K562 (cell line): ENCODE measurements around the gene PPFIA1. TPM values are rescaled to one million over a fixed set of nuclear protein-coding genes. Genes with fewer than 3 reads are reported as not detected.
A peak's percentile ranks its signal among the peaks of the same experiment; 100 is the strongest.

Source experiments
- ATAC-seq: fragments of 200-7000 bp; cut with Tn5 transposase; 3 replicates; pipeline ENCODE4 v1.9.1; 2020; ENCODE audit warnings: moderate library complexity
- BruUV-seq: library from RNA; stranded (reverse); fragments of 400-500 nt; replicated peaks from 2 replicates; lab custom pipeline; 2021; lab: Mats Ljungman, UMichigan
- CTCF ChIA-PET: fragments of 300-600 bp; formaldehyde crosslinking; extraction: SDS; loops from one replicate; lab custom pipeline; 2021; ENCODE audit warnings: low intra/inter-chr PET ratio; lab: Yijun Ruan, JAX
- POLR2A ChIA-PET: fragments of 300-600, 350-650 bp; sonication (Branson Sonifier 250); formaldehyde crosslinking; extraction: SDS; loops from one replicate; lab custom pipeline; 2021; ENCODE audit warnings: antibody characterized with exemption, inconsistent platforms; lab: Yijun Ruan, JAX
- DNase-seq, 4 experiments: peaks; one replicate each; pipeline versions ENCODE4 v3.0.0 to v3.0.0-alpha.2; 2011 to 2018; ENCODE audit warnings: low spot score in 3 of 4, mixed read lengths in 3 of 4; ENCODE audit errors: extremely low read depth in 1 of 4
- FAIRE-seq: peaks from 2 replicates; lab custom pipeline; 2011; peaks lifted over from hg19 to GRCh38; lab: Jason Lieb, UNC
- H2AFZ ChIP-seq: 2 replicates; pipeline ENCODE4 v1.6.0; 2011; ENCODE audit warnings: low read depth, low read length, control low read depth, inconsistent platforms
- H3K27ac ChIP-seq: fragments of 200-600 bp; 3 replicates; pipeline ENCODE4 v1.8.0; 2011; ENCODE audit warnings: low read depth, mild to moderate bottlenecking, control low read depth, inconsistent platforms, low read length, moderate library complexity, mixed read lengths; ENCODE audit errors: extremely low read depth
- H3K27me3 ChIP-seq, 2 experiments: fragments of 300-600 bp in 1 of 2; 2 replicates in 1 of 2; 3 replicates in 1 of 2; pipeline versions ENCODE4 v1.6.0 to v1.8.0; 2011; ENCODE audit warnings: inconsistent platforms in 2 of 2, low read length in 2 of 2, mild to moderate bottlenecking in 1 of 2, mixed read lengths in 1 of 2, moderate library complexity in 1 of 2; ENCODE audit not compliant: control insufficient read depth in 2 of 2, insufficient read depth in 2 of 2
- H3K36me3 ChIP-seq: fragments of 300-600 bp; 3 replicates; pipeline ENCODE4 v1.8.0; 2011; ENCODE audit warnings: mild to moderate bottlenecking, low read length, inconsistent platforms; ENCODE audit not compliant: control insufficient read depth, insufficient read depth
- H3K4me1 ChIP-seq, 2 experiments: fragments of 200-600 bp in 1 of 2; replicated peaks in 1 of 2; 2 replicates in 1 of 2; 3 replicates in 1 of 2; pipeline versions ENCODE4 v1.5.1 to v1.8.0; 2011; ENCODE audit warnings: inconsistent platforms in 2 of 2, low read length in 2 of 2, mild to moderate bottlenecking in 1 of 2, mixed read lengths in 1 of 2, moderate library complexity in 1 of 2; ENCODE audit not compliant: control insufficient read depth in 2 of 2, insufficient read depth in 2 of 2
- H3K4me2 ChIP-seq: 2 replicates; pipeline ENCODE4 v1.6.1; 2011; ENCODE audit warnings: low read length, control low read depth, inconsistent platforms, mixed read lengths; ENCODE audit not compliant: insufficient read depth
- H3K4me3 ChIP-seq: fragments of 200-600 bp; sonication (generic), shearing (Covaris generic); 2 replicates; pipeline ENCODE4 v1.5.1; 2016; ENCODE audit warnings: control low read depth, inconsistent platforms
- H3K79me2 ChIP-seq: fragments of 200-600 bp; 3 replicates; pipeline ENCODE4 v1.8.0; 2011; ENCODE audit warnings: low read length, inconsistent platforms; ENCODE audit not compliant: control insufficient read depth, insufficient read depth
- H3K9ac ChIP-seq, 2 experiments: 2 replicates each; pipeline versions ENCODE4 v1.6.0 to v1.6.1; 2011; ENCODE audit warnings: low read depth in 2 of 2, low read length in 2 of 2, control low read depth in 1 of 2, inconsistent platforms in 1 of 2, mild to moderate bottlenecking in 1 of 2, mixed read lengths in 1 of 2; ENCODE audit not compliant: insufficient read depth in 1 of 2
- H3K9me1 ChIP-seq: one replicate; pipeline ENCODE4 v1.6.0; 2011; ENCODE audit warnings: inconsistent platforms, mild to moderate bottlenecking, low read length, moderate library complexity; ENCODE audit not compliant: control insufficient read depth, insufficient read depth
- H3K9me3 ChIP-seq: replicated peaks from 2 replicates; pipeline ENCODE4 v1.5.1; 2011; ENCODE audit warnings: low read depth, low read length, inconsistent platforms; ENCODE audit not compliant: control insufficient read depth, insufficient read depth
- H4K20me1 ChIP-seq: replicated peaks from 2 replicates; pipeline ENCODE4 v1.6.1; 2011; ENCODE audit warnings: low read length, inconsistent platforms, mixed read lengths; ENCODE audit not compliant: control insufficient read depth, insufficient read depth
- ARID1B ChIP-seq: fragments of 450-650 bp; IDR thresholded peaks from 2 replicates; pipeline ENCODE4 v1.6.1; 2016; ENCODE audit warnings: antibody characterized with exemption, mild to moderate bottlenecking, inconsistent platforms
- BCOR ChIP-seq: fragments of 450-650 bp; IDR thresholded peaks from 2 replicates; pipeline ENCODE4 v1.6.1; 2016
- GATA2 ChIP-seq: sonication (generic); formaldehyde crosslinking; IDR thresholded peaks from 2 replicates; pipeline ENCODE4 v1.4.0; 2020; ENCODE audit warnings: mild to moderate bottlenecking, missing genetic modification reagents
- HIVEP1 ChIP-seq: fragments of 250-450 bp; sonication (Bioruptor Pico); IDR thresholded peaks from 2 replicates; pipeline ENCODE4 v1.4.0; 2020; ENCODE audit warnings: mild to moderate bottlenecking
- JUN ChIP-seq, 2 experiments: sonication (generic) in 1 of 2; formaldehyde crosslinking in 1 of 2; IDR thresholded peaks; 2 replicates each; pipeline versions ENCODE4 v1.6.1 to v1.8.0; 2012 to 2022; ENCODE audit warnings: borderline replicate concordance in 2 of 2, mild to moderate bottlenecking in 2 of 2, improper control_type of control experiment in 1 of 2, low read depth in 1 of 2, low read length in 1 of 2, missing genetic modification reagents in 1 of 2
- KAT7 ChIP-seq: sonication (generic); formaldehyde crosslinking; IDR thresholded peaks from 2 replicates; pipeline ENCODE4 v1.8.0; 2022; ENCODE audit warnings: missing genetic modification reagents, mild to moderate bottlenecking, borderline replicate concordance
- KDM1A ChIP-seq, 2 experiments: fragments of 450-650 bp; IDR thresholded peaks; 2 replicates each; pipeline ENCODE4 v1.6.1; 2016; ENCODE audit warnings: mild to moderate bottlenecking in 2 of 2
- MAFG ChIP-seq: fragments of 450-650 bp; conservative IDR thresholded peaks from 2 replicates; pipeline ENCODE4 v1.6.1; 2016; ENCODE audit warnings: missing genetic modification characterization, missing compliant biosample characterization
- RBM25 ChIP-seq: fragments of 200-400 bp; formaldehyde crosslinking; IDR thresholded peaks from 2 replicates; pipeline ENCODE4 v1.6.1; 2018; ENCODE audit warnings: low read length, low read depth, moderate library complexity; ENCODE audit not compliant: severe bottlenecking
- RBM39 ChIP-seq: fragments of 200-400 bp; formaldehyde crosslinking; optimal IDR thresholded peaks from 2 replicates; pipeline ENCODE3; 2018; ENCODE audit warnings: low read depth, low read length
- RNF2 ChIP-seq: sonication (generic); IDR thresholded peaks from 2 replicates; pipeline ENCODE4 v1.6.1; 2016
- SMARCA5 ChIP-seq: fragments of 450-650 bp; IDR thresholded peaks from 2 replicates; pipeline ENCODE4 v1.6.1; 2016
- THAP12 ChIP-seq: fragments of 250-450 bp; sonication (Bioruptor Pico); IDR thresholded peaks from 2 replicates; pipeline ENCODE4 v1.9.0; 2021; ENCODE audit warnings: mild to moderate bottlenecking, inconsistent platforms
- WHSC1 ChIP-seq: IDR thresholded peaks from one replicate; pipeline ENCODE4 v1.6.1; 2012; ENCODE audit warnings: low read length, control low read depth, inconsistent platforms
- WGBS: fragments of 100-300 bp; shearing (Covaris generic); methylation state at CpG from one replicate; pipeline ENCODE4 v1.1.6; 2016; ENCODE audit warnings: low coverage, mixed read lengths; ENCODE audit not compliant: insufficient coverage; ENCODE audit errors: missing lambda C conversion rate; 5-methylcytosine and 5-hydroxymethylcytosine counted together
- in situ Hi-C: fragments of 300-500 bp; cut with MboI; formaldehyde crosslinking; loops from 4 replicates; pipeline ENCODE4 v1.15.0; 2018; ENCODE audit warnings: inconsistent platforms, mixed read lengths
- intact Hi-C: fragments of 100-400 bp; cut with micrococcal nuclease; formaldehyde crosslinking; loops from 2 replicates; pipeline ENCODE4 v1.14.2; 2022
- polyA plus RNA-seq, 8 experiments: library from polyadenylated mRNA; depleted of rRNA in 4 of 8; stranded (reverse) in 5 of 8; unstranded in 3 of 8; fragments of >200 nt; fragmentation: Nextera tagmentation in 2 of 8; fragmentation: Illumina TruSeq in 1 of 8; extraction: Ambion mirVana in 2 of 8; extraction: Trizol in 1 of 8; gene quantifications; 2 replicates each; pipeline versions ENCODE4 v1.2.1 to v1.2.3, GENCODE V29; 2011 to 2014; ENCODE audit warnings: inconsistent platforms in 1 of 8, missing spikeins in 1 of 8
- total RNA-seq, 7 experiments: library from RNA; depleted of rRNA in 6 of 7; stranded (reverse); fragments of >200 nt in 6 of 7; fragmentation: Illumina TruSeq in 2 of 7; extraction: Trizol in 2 of 7; gene quantifications; 2 replicates each; pipeline versions ENCODE4 v1.2.1 to v1.2.3, GENCODE V29; 2011 to 2021; ENCODE audit warnings: low replicate concordance in 1 of 7
- TF ChIP-seq, protein P1 (sequence below): fragments of 250-450 bp; sonication (Bioruptor Pico); IDR thresholded peaks from 2 replicates; pipeline ENCODE4 v1.4.0; 2020

PPFIA1 gene
- total and polyA plus RNA-seq, 9 of the 15 experiments (the other 6 are each of a cell fraction or from before 2014, with no cell fraction given): 9.9 to 41.5 (median 28.5) TPM

GRCh38 chr11:70233511-70233934, 37.0 kb upstream of the PPFIA1 start (continued):
- TF ChIP-seq RBM39: no peak
- TF ChIP-seq RNF2: no peak
- peak; percentile 78 for TF ChIP-seq JUN (IDR thresholded peaks at IDR 0.05; ENCODE audit: borderline replicate concordance, low read depth, low read length)
- no peak for TF ChIP-seq JUN (CRISPR knock-in tag; IDR thresholded peaks at IDR 0.05; ENCODE audit: borderline replicate concordance)
- no peak for TF ChIP-seq WHSC1
- TF ChIP-seq ARID1B: peak; percentile 70
- TF ChIP-seq MAFG (tag): 0 out of 2 replicates have a peak, but pooled peaks have one; percentile 31
- peak; percentile 66; the same call in 1 of the 2 replicates for TF ChIP-seq GATA2
- TF ChIP-seq KAT7 (CRISPR knock-in tag): no peak
- no peak for TF ChIP-seq HIVEP1 (CRISPR knock-in tag)

DNA sequence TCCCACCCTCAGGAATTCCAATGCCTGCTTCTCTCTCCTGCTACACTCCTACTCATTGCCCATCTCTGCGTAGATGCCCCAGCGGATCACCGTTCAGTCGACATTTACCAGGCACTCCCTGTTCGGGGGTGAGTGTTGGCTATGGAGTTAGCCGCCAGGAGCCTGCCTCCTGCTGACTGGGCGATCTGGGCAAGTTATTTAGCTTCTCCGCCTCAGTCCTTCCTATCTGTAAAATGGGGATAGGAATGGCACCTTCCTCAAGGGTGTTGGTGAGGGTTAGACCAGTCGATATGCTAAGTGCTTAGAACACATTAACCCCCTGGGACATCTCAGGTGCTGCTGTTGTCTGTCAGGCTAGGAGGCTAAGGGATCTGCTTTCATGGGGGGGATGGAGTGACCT, 36.5 kb upstream of the PPFIA1 start:
- ATAC-seq: no peak

More for the DNA sequence above, 36.5 kb upstream of the PPFIA1 start:
- BruUV-seq: no TSS peak
- Histone ChIP-seq H2AFZ (no peak overlapping the region), H3K4me1 (peaks cover 4 to 5% of the 10 kb centered on the region in 2 experiments; a peak in 3 of 5 replicates), H3K27ac (no peak overlapping the region), H3K79me2 (no peaks in the 10 kb centered on the region), H3K9ac (peak overlapping the region in 1 of 2 experiments; percentile 67; a peak in 1 of 4 replicates), H3K27me3 (peaks cover 0 to 5% of the 10 kb centered on the region in 2 experiments; a peak in 2 of 5 replicates), H3K4me2 (0 out of 2 replicates have a peak overlapping the region, but pooled peaks have one; percentile 23), H3K9me1 (no peaks in the 10 kb centered on the region), H4K20me1 (0 out of 2 replicates have a peak, but pooled peaks cover 6% of the 10 kb centered on the region), H3K4me3 (no peak overlapping the region), H3K9me3 (no peaks in the 10 kb centered on the region), H3K36me3 (no peaks in the 10 kb centered on the region)
- POLR2A ChIA-PET: interaction anchor here (1.0 kb wide), 1 partner anchor 151 kb away, joined by 3 read pairs; no protein-coding TSS in a partner anchor
- DNase-seq: no peak
- TF ChIP-seq, protein P1, sequence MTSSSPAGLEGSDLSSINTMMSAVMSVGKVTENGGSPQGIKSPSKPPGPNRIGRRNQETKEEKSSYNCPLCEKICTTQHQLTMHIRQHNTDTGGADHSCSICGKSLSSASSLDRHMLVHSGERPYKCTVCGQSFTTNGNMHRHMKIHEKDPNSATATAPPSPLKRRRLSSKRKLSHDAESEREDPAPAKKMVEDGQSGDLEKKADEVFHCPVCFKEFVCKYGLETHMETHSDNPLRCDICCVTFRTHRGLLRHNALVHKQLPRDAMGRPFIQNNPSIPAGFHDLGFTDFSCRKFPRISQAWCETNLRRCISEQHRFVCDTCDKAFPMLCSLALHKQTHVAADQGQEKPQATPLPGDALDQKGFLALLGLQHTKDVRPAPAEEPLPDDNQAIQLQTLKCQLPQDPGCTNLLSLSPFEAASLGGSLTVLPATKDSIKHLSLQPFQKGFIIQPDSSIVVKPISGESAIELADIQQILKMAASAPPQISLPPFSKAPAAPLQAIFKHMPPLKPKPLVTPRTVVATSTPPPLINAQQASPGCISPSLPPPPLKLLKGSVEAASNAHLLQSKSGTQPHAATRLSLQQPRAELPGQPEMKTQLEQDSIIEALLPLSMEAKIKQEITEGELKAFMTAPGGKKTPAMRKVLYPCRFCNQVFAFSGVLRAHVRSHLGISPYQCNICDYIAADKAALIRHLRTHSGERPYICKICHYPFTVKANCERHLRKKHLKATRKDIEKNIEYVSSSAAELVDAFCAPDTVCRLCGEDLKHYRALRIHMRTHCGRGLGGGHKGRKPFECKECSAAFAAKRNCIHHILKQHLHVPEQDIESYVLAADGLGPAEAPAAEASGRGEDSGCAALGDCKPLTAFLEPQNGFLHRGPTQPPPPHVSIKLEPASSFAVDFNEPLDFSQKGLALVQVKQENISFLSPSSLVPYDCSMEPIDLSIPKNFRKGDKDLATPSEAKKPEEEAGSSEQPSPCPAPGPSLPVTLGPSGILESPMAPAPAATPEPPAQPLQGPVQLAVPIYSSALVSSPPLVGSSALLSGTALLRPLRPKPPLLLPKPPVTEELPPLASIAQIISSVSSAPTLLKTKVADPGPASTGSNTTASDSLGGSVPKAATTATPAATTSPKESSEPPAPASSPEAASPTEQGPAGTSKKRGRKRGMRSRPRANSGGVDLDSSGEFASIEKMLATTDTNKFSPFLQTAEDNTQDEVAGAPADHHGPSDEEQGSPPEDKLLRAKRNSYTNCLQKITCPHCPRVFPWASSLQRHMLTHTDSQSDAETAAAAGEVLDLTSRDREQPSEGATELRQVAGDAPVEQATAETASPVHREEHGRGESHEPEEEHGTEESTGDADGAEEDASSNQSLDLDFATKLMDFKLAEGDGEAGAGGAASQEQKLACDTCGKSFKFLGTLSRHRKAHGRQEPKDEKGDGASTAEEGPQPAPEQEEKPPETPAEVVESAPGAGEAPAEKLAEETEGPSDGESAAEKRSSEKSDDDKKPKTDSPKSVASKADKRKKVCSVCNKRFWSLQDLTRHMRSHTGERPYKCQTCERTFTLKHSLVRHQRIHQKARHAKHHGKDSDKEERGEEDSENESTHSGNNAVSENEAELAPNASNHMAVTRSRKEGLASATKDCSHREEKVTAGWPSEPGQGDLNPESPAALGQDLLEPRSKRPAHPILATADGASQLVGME (CRISPR knock-in tag): no peak
- TF ChIP-seq RBM25 (peak; percentile 69), BCOR (peak; percentile 65), SMARCA5 (peak; percentile 24; the same call in 1 of the 2 replicates), THAP12 (CRISPR knock-in tag) (no peak), KDM1A (IDR thresholded peaks at IDR 0.05) (peak; percentile 16 to 49; a peak in 3 of 4 replicates)
- CTCF ChIA-PET: no interaction called here
- in situ Hi-C loops (no loop called here), intact Hi-C loops (no loop called here)
- FAIRE-seq: no peak
- WGBS: 39% methylated on average over 9 of the region's 9 CpGs
